ENCODE results near the gene LPCAT1. TPM values are rescaled to one million over a fixed set of nuclear protein-coding genes. Genes with fewer than 3 reads are reported as not detected.

The LPCAT1 gene
- total and polyA plus RNA-seq, 2 donors (not counting 3 experiments of a cell fraction or from before 2014, with no cell fraction given), result 28.9 to 57.2 TPM

- dilution Hi-C loops (cut with MboI; ENCODE audit: extremely low pct_ligation_motif_present, low sequenced_read_pairs), result no loop called here
- H3K4me3 ChIP-seq (replicated peaks in 1 of 3; ENCODE audit: insufficient read depth in 1 of 3, low read depth in 1 of 3, low read length in 3 of 3), result no peak overlapping the region
- ChIA-PET POLR2A (no interaction called here), CTCF (interaction anchor here (0.7 to 1.3 kb wide), 2 partner anchors 14 to 21 kb away, joined by 3 read pairs; no protein-coding TSS in a partner anchor)
- no peaks in the 10 kb centered on the region for H4K20me1 ChIP-seq (replicated peaks; ENCODE audit: control insufficient read depth, extremely low read depth, insufficient read depth, low read length)
- H3K36me3 ChIP-seq (ENCODE audit: control insufficient read depth in 2 of 2, extremely low read depth in 1 of 2, insufficient read depth in 2 of 2, low read length in 2 of 2), result peaks cover 5 to 39% of the 10 kb centered on the region in 2 experiments
- no TSS peak for BruUV-seq (replicated peaks)
- FAIRE-seq, result no peak
- H3K27me3 ChIP-seq (ENCODE audit: control insufficient read depth in 2 of 2, insufficient read depth in 2 of 2, low read length in 2 of 2), result no peaks in the 10 kb centered on the region
- DNase-seq (ENCODE audit: low read depth, low spot score), result no peak
- H3K9ac ChIP-seq (replicated peaks; ENCODE audit: extremely low read depth, insufficient read depth, low read length), result no peak overlapping the region
- H3K4me2 ChIP-seq (ENCODE audit: insufficient read depth, low read length), result no peak overlapping the region
- TF ChIP-seq EZH2 (IDR thresholded peaks at IDR 0.05; ENCODE audit: borderline replicate concordance, low read depth, low read length, severe bottlenecking) (no peak), MAX (IDR thresholded peaks at IDR 0.05; ENCODE audit: insufficient read depth, insufficient read length) (no peak), POLR2A (IDR thresholded peaks at IDR 0.05; ENCODE audit: low read depth, low read length) (no peak)
- intact Hi-C loops (cut with micrococcal nuclease), result no loop called here
- no peaks in the 10 kb centered on the region for H3K4me1 ChIP-seq (ENCODE audit: control insufficient read depth, extremely low read depth, insufficient read depth, low read length)
- H2AFZ ChIP-seq (ENCODE audit: low read depth, low read length), result no peak overlapping the region
- H3K9me1 ChIP-seq (replicated peaks; ENCODE audit: control insufficient read depth, extremely low read depth, insufficient read depth, low read length), result no peaks in the 10 kb centered on the region
- H3K79me2 ChIP-seq (ENCODE audit: control insufficient read depth, insufficient read depth, low read length), result peaks cover 8% of the 10 kb centered on the region
- no peak overlapping the region for H3K27ac ChIP-seq (ENCODE audit: insufficient read depth, low read depth, low read length)
- no peaks in the 10 kb centered on the region for H3K9me3 ChIP-seq (replicated peaks; ENCODE audit: control insufficient read depth, insufficient read depth, low read length)
Measured at GRCh38 chr5:1492757-1493156, 31.0 kb downstream of the LPCAT1 start.

DNA sequence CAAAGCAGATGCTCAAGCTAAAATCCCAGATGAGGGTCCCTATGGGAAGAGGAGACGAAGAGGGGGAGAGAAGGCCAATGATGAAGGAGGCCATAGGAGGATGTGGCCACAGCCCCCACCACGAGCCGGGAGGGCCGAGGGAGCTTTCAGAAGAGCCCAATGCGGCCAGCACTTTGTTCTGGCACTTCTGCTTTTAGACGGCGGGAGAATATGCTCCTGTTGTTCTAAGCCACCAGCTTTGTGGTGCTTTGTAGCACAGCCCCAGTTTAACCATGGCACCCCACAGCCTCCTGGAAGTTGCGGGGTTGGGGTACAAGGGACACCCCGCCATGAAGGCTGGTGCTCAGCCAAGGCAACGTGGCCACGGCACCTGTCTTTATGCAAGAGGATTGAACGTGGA is 33.4 kb downstream of the LPCAT1 start:
- no peak for TF ChIP-seq EZH2 (IDR thresholded peaks at IDR 0.05; ENCODE audit: borderline replicate concordance, low read depth, low read length, severe bottlenecking)
- TF ChIP-seq POLR2AphosphoS5 (IDR thresholded peaks at IDR 0.05; ENCODE audit: insufficient read depth, low read depth, low read length), result no peak
- TF ChIP-seq MYC (IDR thresholded peaks at IDR 0.05; ENCODE audit: low read depth, low read length), result no peak
- no peak for TF ChIP-seq FOS (IDR thresholded peaks at IDR 0.05; ENCODE audit: borderline replicate concordance, insufficient read depth, low read length)
- no peak for TF ChIP-seq JUN (IDR thresholded peaks at IDR 0.05; ENCODE audit: borderline replicate concordance, insufficient read depth, insufficient read length, low read depth)
- TF ChIP-seq MAX (IDR thresholded peaks at IDR 0.05; ENCODE audit: insufficient read depth, insufficient read length), result no peak
- TF ChIP-seq, protein P1, sequence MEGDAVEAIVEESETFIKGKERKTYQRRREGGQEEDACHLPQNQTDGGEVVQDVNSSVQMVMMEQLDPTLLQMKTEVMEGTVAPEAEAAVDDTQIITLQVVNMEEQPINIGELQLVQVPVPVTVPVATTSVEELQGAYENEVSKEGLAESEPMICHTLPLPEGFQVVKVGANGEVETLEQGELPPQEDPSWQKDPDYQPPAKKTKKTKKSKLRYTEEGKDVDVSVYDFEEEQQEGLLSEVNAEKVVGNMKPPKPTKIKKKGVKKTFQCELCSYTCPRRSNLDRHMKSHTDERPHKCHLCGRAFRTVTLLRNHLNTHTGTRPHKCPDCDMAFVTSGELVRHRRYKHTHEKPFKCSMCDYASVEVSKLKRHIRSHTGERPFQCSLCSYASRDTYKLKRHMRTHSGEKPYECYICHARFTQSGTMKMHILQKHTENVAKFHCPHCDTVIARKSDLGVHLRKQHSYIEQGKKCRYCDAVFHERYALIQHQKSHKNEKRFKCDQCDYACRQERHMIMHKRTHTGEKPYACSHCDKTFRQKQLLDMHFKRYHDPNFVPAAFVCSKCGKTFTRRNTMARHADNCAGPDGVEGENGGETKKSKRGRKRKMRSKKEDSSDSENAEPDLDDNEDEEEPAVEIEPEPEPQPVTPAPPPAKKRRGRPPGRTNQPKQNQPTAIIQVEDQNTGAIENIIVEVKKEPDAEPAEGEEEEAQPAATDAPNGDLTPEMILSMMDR (IDR thresholded peaks at IDR 0.05; ENCODE audit: extremely low read depth in 1 of 2, insufficient read depth in 1 of 2, low read depth in 1 of 2, low read length in 2 of 2), result no peak
- TF ChIP-seq POLR2A (IDR thresholded peaks at IDR 0.05; ENCODE audit: low read depth, low read length), result no peak
- no peak for TF ChIP-seq GATA2 (IDR thresholded peaks at IDR 0.05; ENCODE audit: insufficient read depth, insufficient read length, low read depth, low read length)
- Histone ChIP-seq H3K27ac (ENCODE audit: insufficient read depth, low read depth, low read length) (no peak overlapping the region), H3K9me3 (replicated peaks; ENCODE audit: control insufficient read depth, insufficient read depth, low read length) (no peaks in the 10 kb centered on the region), H2AFZ (ENCODE audit: low read depth, low read length) (no peak overlapping the region), H3K9ac (replicated peaks; ENCODE audit: extremely low read depth, insufficient read depth, low read length) (no peak overlapping the region), H3K9me1 (replicated peaks; ENCODE audit: control insufficient read depth, extremely low read depth, insufficient read depth, low read length) (no peaks in the 10 kb centered on the region), H3K4me1 (ENCODE audit: control insufficient read depth, extremely low read depth, insufficient read depth, low read length) (no peaks in the 10 kb centered on the region), H3K36me3 (ENCODE audit: control insufficient read depth in 2 of 2, extremely low read depth in 1 of 2, insufficient read depth in 2 of 2, low read length in 2 of 2) (peaks cover 9 to 45% of the 10 kb centered on the region in 2 experiments), H3K27me3 (ENCODE audit: control insufficient read depth in 2 of 2, insufficient read depth in 2 of 2, low read length in 2 of 2) (no peaks in the 10 kb centered on the region), H3K79me2 (ENCODE audit: control insufficient read depth, insufficient read depth, low read length) (no peaks in the 10 kb centered on the region), H3K4me2 (ENCODE audit: insufficient read depth, low read length) (no peak overlapping the region), H3K4me3 (replicated peaks in 1 of 3; ENCODE audit: insufficient read depth in 1 of 3, low read depth in 1 of 3, low read length in 3 of 3) (no peak overlapping the region), H4K20me1 (replicated peaks; ENCODE audit: control insufficient read depth, extremely low read depth, insufficient read depth, low read length) (no peaks in the 10 kb centered on the region)
- FAIRE-seq (no peak), DNase-seq (ENCODE audit: low read depth, low spot score) (no peak)
- ChIA-PET CTCF (interaction anchor here (1.1 kb wide), 1 partner anchor 10 kb away, joined by 4 read pairs; no protein-coding TSS in a partner anchor), POLR2A (no interaction called here)
- no TSS peak for BruUV-seq (replicated peaks)
- dilution Hi-C loops (cut with MboI; ENCODE audit: extremely low pct_ligation_motif_present, low sequenced_read_pairs), result no loop called here
- intact Hi-C loops (cut with micrococcal nuclease), result no loop called here
